DOHH2 (cell line): ENCODE data around the gene SLC25A28.

ENCODE experiments used
- H3F3A ChIP-seq: fragments of 200-600 bp; sonication (generic), shearing (Covaris generic); 2 replicates; pipeline ENCODE4 v1.6.0; 2016; ENCODE audit warnings: antibody characterized with exemption, mild to moderate bottlenecking; ENCODE audit not compliant: control insufficient read depth, insufficient read depth
- H3K27ac ChIP-seq: fragments of 200-600 bp; sonication (generic); 2 replicates; pipeline ENCODE4 v1.5.1; 2014; ENCODE audit warnings: low read depth, mild to moderate bottlenecking, low read length, moderate library complexity
- H3K27me3 ChIP-seq: fragments of 200-600 bp; sonication (generic); 2 replicates; pipeline ENCODE4 v1.6.1; 2014; ENCODE audit warnings: mild to moderate bottlenecking, low read length, mixed read lengths; ENCODE audit not compliant: control insufficient read depth
- H3K36me3 ChIP-seq: fragments of 200-600 bp; sonication (generic); 2 replicates; pipeline ENCODE4 v1.6.1; 2014; ENCODE audit warnings: mild to moderate bottlenecking, low read length, moderate library complexity, mixed read lengths; ENCODE audit not compliant: control insufficient read depth
- H3K4me1 ChIP-seq: fragments of 200-600 bp; sonication (generic); 2 replicates; pipeline ENCODE4 v1.6.1; 2014; ENCODE audit warnings: mild to moderate bottlenecking, low read length, mixed read lengths; ENCODE audit not compliant: control insufficient read depth
- H3K4me2 ChIP-seq: fragments of 200-600 bp; sonication (generic); 2 replicates; pipeline ENCODE4 v1.6.0; 2014; ENCODE audit warnings: mild to moderate bottlenecking, low read length, moderate library complexity
- H3K4me3 ChIP-seq: fragments of 200-600 bp; sonication (generic); 2 replicates; pipeline ENCODE4 v1.5.1; 2014; ENCODE audit warnings: mild to moderate bottlenecking, low read length, mixed read lengths
- H3K79me2 ChIP-seq: fragments of 200-600 bp; sonication (generic); 2 replicates; pipeline ENCODE4 v1.6.1; 2014; ENCODE audit warnings: mild to moderate bottlenecking, low read length, mixed read lengths; ENCODE audit not compliant: control insufficient read depth
- H3K9me2 ChIP-seq: fragments of 200-600 bp; sonication (generic); replicated peaks from 2 replicates; pipeline ENCODE4 v1.6.1; 2014; ENCODE audit warnings: mild to moderate bottlenecking, low read length, mixed read lengths; ENCODE audit not compliant: control insufficient read depth
- H3K9me3 ChIP-seq: fragments of 200-600 bp; sonication (generic); 2 replicates; pipeline ENCODE4 v1.6.1; 2014; ENCODE audit warnings: antibody characterized with exemption, low read length, mixed read lengths; ENCODE audit not compliant: control insufficient read depth, insufficient read depth
- H4K20me1 ChIP-seq: fragments of 200-600 bp; sonication (generic); 2 replicates; pipeline ENCODE4 v1.6.0; 2014; ENCODE audit warnings: low read depth, mild to moderate bottlenecking, antibody characterized with exemption, low read length, moderate library complexity; ENCODE audit not compliant: control insufficient read depth, insufficient read depth
- CTCF ChIP-seq: fragments of 200-600 bp; sonication (generic); IDR thresholded peaks from one replicate; pipeline ENCODE4 v1.5.1; 2014; ENCODE audit warnings: antibody characterized with exemption, mild to moderate bottlenecking, low read depth, low read length; ENCODE audit not compliant: poor library complexity, severe bottlenecking
- EZH2phosphoT487 ChIP-seq: fragments of 200-600 bp; sonication (generic); IDR thresholded peaks from 2 replicates; pipeline ENCODE4 v1.6.1; 2017; ENCODE audit warnings: borderline replicate concordance, mild to moderate bottlenecking, antibody characterized with exemption, low read length, moderate library complexity, mixed read lengths

The SLC25A28 gene

GRCh38 chr10:99595236-99595635 is 25.0 kb downstream of the SLC25A28 start:
- no peak overlapping the region for H3K27ac ChIP-seq

GRCh38 chr10:99593312-99593711 is 26.9 kb downstream of the SLC25A28 start:
- Histone ChIP-seq H3K4me2 (no peak overlapping the region), H3K9me3 (no peaks in the 10 kb centered on the region), H3K4me1 (no peaks in the 10 kb centered on the region), H3K27ac (no peak overlapping the region), H3K79me2 (no peaks in the 10 kb centered on the region), H4K20me1 (no peaks in the 10 kb centered on the region), H3F3A (no peaks in the 10 kb centered on the region), H3K4me3 (no peak overlapping the region), H3K36me3 (no peaks in the 10 kb centered on the region), H3K27me3 (peaks cover 2% of the 10 kb centered on the region), H3K9me2 (no peaks in the 10 kb centered on the region)
- TF ChIP-seq EZH2phosphoT487 = no peak
- no peak for TF ChIP-seq CTCF

More at GRCh38 chr10:99595236-99595635, 25.0 kb downstream of the SLC25A28 start:
- Histone ChIP-seq H3F3A (no peaks in the 10 kb centered on the region), H4K20me1 (no peaks in the 10 kb centered on the region), H3K4me1 (peaks cover 3% of the 10 kb centered on the region; the same call in 1 of the 2 replicates), H3K9me3 (no peaks in the 10 kb centered on the region), H3K79me2 (no peaks in the 10 kb centered on the region), H3K27me3 (peaks cover 18% of the 10 kb centered on the region), H3K9me2 (no peaks in the 10 kb centered on the region), H3K4me2 (no peak overlapping the region), H3K4me3 (no peak overlapping the region), H3K36me3 (no peaks in the 10 kb centered on the region)
- TF ChIP-seq EZH2phosphoT487 (no peak), CTCF (no peak)

GRCh38 chr10:99590799-99591198 is 29.4 kb downstream of the SLC25A28 start:
- Histone ChIP-seq H3K27me3 (no peaks in the 10 kb centered on the region), H3K9me3 (no peaks in the 10 kb centered on the region), H3K27ac (no peak overlapping the region), H3F3A (no peaks in the 10 kb centered on the region), H4K20me1 (no peaks in the 10 kb centered on the region), H3K4me1 (no peaks in the 10 kb centered on the region), H3K4me2 (no peak overlapping the region), H3K79me2 (no peaks in the 10 kb centered on the region), H3K36me3 (no peaks in the 10 kb centered on the region), H3K4me3 (no peak overlapping the region), H3K9me2 (no peaks in the 10 kb centered on the region)
- TF ChIP-seq CTCF (no peak), EZH2phosphoT487 (no peak)

- Histone ChIP-seq H3F3A (no peaks in the 10 kb centered on the region), H3K36me3 (no peaks in the 10 kb centered on the region), H3K9me2 (no peaks in the 10 kb centered on the region), H3K9me3 (no peaks in the 10 kb centered on the region), H3K4me3 (no peak overlapping the region), H3K79me2 (no peaks in the 10 kb centered on the region), H3K27me3 (peaks cover 7% of the 10 kb centered on the region; the same call in 1 of the 2 replicates), H3K27ac (no peak overlapping the region), H4K20me1 (no peaks in the 10 kb centered on the region), H3K4me1 (no peaks in the 10 kb centered on the region), H3K4me2 (no peak overlapping the region)
- no peak for TF ChIP-seq EZH2phosphoT487
- no peak for TF ChIP-seq CTCF
Observed at GRCh38 chr10:99583687-99584086, 36.6 kb downstream of the SLC25A28 start.
